ENCODE data around the gene CCT5.

The CCT5 gene

DNA sequence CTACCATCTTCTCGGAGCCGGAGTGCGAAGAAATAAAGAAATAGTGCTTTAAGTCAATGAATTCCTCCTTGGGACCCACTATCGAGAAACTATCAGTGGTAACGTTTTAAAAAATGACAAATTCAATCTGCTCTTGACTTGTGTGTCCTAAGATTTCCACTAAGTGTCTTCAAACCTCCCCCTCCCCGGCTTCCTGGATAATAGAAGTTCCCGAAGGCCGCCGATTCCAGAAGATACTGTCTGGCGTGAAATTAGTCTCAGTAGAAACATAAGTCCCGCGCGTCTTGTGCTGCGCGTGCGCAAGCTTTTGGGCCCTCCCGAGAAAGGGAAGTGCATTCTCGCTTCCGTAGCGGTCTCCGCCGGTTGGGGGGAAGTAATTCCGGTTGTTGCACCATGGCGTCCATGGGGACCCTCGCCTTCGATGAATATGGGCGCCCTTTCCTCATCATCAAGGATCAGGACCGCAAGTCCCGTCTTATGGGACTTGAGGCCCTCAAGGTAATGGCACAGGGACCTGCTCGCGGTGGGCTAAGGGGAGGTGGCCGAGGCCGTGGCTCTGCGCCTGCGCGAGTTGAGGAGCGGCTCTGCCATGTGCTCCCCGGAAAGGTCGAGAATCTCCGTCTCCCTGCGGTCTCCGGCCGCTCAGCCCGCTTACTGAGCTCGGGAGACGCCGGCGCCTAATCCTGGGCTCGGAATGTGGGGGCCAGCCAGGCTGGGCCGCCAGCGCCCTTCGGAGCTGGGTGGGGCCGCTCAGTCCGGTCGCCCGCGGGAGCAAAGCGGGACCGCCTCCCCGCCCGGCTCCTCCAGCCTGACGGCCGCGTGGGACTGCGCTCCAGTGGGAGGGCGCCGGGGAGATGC is at the start of gene CCT5:
Gene CCT5 (plus strand): TSS at position 333 of the 858 bp plus-strand sequence. CDS start 61 bp downstream, at position 394.
- peak; percentile 97 for DNase-seq

DNA sequence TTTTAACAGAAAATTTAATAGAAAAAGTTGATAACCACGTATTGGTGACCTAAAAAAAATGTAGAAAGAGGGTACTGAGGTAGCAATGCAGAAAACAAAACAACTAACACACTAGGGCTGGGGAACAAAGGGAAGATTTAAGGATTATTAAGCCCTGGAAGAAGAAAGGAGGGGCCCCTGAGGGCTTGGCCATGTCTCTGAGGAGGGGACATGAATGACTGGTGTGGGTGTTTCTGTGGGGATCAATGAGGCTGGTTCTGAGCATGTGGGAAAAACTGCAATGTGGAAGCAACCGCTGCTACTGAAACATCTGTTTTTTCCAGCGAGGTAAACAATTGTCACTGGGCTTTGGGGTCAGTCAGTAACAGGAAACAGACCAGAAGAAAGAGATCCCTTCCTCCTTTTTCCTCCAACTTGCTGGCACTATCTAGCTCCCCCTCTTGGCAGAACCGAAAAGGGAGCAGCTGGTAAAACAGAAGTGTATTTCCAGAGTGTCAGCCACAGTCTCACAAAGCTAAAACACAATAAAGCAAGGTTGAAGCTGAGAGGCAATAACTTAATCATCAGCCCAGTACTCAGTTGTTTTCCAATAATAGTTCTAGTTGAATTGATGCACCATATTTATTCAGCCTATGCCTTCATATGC is 48.7 kb upstream of the CCT5 start:
- no peak for DNase-seq

DNA sequence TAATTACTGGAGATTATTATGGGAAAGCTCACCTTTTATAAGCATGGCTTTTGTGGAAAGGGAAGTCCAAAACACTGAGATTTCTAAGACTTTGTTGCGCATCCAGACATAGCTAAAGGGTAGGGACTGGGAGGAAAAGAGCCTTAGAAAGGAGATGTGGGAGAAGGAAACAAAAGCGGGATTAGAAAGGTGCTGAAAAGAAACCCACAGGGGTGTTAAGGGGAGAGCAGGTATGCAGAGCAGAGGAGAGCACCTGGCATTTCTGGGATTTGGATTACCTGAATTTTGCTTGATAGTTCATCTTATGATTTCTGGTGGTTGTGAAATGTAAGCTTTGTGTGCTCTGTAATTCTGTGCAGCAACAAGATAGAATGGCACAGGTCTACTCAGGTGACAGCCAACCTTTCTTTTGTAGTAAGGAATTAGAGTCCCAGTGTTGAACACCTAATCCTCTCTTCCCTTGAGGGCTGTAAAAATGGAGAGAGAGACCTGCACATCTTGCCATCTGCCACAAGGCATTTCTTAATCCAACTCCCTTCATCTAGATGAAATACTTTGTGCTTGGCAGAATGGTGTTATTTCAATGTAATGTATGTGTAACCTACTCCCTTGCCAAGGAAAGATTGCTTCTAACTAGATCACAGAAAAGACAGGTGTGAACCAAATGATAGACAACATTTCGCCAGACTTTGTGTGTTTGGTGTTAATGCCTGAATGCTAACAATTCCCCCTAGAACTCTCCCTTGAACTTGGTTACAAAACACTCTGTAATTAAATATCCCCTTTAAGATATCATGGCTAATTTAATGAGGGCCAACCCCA is 47.8 kb upstream of the CCT5 start:
- peak; percentile 96 for DNase-seq

DNA sequence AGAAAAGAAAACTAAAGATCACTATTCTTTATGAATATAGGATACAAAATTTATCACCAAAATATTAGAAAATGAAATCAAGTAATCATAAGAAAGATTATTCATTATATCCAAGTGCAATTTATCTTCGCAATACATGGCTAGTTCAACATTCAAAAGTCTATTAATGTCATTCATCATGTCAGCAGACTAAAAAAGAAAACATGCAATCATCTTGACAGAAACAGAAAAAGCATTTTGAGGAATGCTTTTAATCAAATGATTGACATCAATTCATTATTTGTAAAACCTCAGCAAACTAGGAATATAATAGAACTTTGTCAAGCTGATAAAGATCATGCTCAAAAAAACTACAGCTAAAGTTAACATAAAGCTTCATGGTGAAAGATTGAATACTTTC is 41.1 kb upstream of the CCT5 start:
- DNase-seq: no peak

DNA sequence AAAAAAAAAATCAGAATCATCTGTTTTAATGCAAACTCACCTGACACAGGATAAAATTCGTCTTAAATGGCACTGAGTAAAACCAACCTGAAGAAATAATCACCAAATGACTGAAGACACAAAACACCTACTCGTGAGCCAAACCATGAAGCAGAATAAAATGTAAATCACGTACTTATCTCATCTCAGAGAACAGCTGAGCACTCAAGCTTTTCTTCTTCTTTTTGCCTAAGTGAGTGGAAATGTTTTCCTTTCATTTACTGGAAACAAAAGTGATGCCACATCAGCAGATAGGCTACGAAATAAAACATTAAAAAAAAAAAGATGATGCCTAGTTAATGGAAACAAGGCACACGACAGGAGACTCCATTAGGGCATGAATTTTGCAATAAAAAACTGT is 36.8 kb upstream of the CCT5 start:
- DNase-seq: no peak

DNA sequence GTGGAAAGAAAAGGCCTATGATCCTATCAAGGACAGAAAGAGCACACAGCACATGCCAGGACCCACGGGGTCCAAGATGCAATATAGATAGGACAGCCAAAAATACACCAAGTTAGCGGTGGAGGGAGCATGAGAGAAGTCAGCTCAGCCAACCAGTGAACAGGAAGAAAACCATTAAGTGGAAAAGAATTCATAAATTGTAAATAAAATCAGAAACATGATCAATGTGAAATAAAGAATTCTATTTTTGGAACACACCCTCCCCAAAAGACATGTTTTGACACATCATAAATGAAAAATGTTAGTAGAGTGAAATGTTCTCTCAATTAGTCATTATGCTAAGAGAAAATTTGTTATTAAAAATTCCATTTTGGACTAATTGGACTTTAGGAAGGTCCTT is 36.0 kb upstream of the CCT5 start:
- DNase-seq: no peak

DNA sequence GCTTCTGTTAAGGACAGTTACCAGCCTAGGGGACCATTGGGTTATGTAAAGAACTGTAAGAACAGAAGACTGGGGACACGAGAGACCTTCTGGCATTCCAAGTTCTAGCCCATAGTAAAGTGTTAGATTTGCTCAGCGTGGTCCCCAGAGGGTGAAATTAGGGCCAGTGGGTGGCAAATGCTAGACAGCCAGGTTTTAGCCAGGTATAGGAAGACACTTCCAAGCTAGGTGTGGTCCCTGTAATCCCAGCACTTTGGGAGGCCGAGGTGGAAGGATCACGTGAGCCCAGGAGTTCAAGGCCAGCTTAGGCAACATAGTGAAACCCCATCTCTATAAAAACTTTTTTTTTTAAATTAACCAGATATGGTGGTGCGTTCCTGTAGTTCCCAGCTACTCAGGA is 34.7 kb upstream of the CCT5 start:
- DNase-seq: no peak

DNA sequence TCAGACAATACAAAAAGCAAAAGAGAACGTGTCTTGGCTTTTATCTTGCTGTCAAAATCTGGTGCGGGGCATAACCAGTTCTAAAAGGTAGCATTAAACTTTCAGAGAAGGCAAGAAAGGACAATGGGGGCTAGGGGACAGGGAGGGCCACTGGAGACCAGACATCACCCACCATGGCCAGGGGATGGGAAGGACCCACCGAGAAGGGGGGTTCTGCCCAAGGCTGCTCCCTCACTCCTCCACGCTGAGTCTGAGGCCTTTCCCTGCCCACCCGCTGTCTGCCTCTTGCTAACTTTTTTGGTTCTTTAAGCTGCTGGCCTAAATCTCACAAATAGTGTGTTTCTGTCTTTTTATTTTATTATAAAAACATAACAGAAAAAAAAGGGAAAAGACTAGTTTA is 34.0 kb upstream of the CCT5 start:
- no peak for DNase-seq

DNA sequence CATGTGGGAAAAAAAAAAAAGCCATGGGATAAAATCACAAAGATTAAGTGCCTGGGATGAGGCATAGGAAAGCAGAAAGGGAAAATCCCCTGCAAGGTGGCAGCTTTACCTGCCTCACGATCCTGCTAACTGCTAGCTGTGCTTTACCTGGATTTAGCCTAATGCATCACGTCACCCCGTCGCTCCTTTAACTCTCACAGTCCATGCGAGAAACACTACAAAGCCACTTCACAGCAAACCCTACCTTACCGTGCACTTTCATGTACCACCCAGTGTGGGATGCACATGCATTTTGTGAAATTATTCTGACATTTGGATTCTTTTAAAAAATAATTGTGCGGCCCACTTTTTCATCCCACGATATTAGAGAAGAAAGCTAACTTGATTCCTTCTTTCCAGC is 31.4 kb upstream of the CCT5 start:
- DNase-seq: no peak

DNA sequence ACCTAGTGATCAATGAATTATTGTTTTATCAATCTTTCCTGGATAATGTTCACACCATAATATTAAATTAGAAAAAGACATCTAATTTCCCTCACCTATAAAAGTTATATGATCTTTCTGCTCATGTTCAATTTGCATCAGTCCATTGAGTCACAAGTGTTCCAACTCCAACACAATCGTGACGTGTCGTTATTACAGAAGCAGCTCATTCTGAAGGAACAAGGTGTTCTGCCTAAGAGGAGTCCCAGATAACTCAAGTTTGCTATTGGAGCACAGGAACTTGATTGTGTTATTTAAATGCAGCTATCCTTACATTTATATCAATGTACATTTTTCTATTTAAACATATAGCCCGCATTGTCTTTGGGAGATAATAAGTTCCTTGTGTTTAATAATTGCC is 31.0 kb upstream of the CCT5 start:
- DNase-seq: no peak

DNA sequence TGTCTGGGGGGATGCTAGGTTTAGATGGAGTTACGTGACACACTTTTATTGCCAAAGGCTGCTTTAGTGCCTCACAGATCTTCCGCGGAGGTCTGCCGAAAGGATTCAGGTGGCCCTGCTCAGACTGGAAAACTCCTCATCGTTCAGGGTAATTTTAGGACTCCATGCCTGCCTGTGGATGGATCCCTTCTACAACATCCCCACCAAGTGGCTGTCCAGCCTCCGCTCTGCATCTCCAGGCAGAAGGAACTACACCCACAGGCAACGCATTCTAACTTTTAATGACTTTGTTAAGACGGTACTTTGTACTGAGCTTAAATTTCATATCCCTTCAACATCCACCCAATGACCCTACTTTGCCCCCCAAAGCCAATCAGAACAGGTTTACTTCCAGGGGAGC is 29.8 kb upstream of the CCT5 start:
- no peak for DNase-seq

DNA sequence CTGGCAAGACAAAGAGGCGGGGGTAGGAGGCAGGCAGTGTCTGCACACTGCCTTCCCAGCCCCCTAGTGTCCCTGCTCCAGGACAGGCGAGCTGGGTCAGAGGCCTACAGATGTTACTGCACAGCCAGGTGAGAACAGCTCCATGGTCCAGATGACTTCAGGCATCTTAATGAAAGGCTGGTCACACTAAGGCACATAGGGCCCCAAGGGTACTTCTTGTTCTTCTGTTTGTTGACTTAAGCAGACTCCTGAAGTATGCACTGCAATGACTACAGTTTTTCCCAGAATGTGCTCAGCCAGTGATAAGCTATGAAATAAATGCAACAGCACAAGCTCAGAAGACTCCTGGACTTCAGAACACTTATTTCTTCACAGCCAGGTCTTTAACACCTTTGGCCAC is 27.8 kb upstream of the CCT5 start:
- DNase-seq: no peak

DNA sequence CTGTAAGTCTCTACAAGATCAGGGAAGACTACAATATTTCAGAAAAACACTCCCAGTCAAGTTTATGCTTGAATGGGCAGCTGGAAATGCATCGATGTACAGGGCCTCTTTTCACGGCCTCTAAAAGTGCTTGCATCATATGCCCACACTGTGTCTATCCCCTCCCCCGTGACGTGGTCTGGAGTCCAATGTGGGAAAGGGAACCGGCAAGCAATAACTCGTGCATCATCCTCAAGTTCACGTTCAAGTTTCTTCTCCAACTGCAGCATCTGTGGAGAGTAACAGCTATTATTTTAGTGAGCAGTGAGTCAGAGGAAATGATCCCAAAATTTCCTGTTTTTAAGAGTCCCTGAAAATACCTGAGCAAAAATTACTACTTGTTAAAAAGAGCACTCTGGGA is 22.7 kb upstream of the CCT5 start:
- no peak for DNase-seq

DNA sequence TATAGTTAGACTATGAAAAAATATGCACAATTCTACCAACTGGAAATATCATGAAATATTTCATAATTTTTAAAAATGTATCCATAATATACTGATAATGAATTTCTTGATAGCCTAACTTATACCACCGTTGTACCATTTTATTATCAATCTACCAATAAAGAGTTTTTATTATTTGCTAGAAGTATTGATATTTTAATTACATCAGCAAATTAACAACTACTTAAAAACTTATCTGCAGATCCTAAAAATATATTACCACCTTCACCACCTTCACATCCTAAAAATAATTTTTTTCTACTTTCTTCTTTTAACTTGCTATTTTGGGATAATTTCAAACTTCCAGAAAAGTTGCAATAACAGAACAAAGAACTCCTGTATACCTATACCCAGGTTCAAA is 21.8 kb upstream of the CCT5 start:
- DNase-seq: no peak

DNA sequence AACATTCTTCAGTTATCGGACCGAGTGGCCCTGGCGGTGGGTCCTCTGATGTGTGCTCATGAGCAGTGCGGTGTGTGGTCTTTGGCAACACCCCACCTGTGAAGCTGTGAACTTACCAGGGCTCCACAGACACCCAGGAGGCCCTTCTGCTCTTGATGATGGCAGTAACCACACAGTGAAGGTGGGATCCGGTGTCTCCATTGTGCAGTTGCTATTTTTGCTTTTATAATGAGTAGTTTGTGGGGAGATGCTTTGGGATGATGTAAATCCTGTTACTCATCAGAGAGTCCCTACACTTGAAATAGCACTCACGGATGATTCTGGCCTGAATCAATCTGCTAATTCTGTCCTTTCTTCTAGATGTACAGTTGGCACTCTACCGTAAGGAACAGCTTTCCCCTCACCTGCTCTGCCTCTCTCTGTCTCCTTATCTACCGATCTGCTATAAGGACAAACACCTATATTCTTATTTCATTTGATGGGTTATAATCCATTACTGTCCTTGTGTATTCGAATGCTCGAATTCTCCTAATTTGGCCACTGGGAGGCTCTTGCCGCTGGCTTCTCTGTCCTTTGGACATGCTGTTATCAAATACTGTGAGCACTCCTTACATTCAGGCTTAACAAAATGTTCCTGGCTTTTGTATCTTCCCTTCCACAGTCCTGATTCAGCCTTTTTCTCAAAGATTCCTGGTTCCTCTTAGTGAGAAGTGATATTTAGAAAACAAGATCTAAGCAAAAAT is 20.6 kb upstream of the CCT5 start:
- DNase-seq: no peak

DNA sequence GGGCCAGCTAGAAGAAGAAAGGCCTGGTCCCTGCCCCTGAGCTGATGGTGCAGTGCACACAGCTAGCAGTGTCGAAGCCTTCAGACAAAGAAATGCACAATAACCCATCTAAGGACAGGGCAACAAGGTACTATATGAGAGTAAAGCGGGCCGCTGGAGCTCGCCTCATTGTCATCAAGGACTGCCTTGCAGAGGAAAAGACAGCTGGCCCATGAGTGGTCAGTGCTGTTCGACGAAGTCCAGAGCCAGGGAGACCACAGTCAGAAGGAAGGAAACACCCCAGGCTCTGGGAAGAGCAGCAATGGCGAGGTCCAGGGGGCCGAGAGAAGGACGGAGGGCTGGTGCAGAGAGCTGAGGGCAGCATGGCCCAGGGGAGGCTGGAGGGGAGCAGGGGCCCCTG is 17.7 kb upstream of the CCT5 start:
- DNase-seq: no peak

DNA sequence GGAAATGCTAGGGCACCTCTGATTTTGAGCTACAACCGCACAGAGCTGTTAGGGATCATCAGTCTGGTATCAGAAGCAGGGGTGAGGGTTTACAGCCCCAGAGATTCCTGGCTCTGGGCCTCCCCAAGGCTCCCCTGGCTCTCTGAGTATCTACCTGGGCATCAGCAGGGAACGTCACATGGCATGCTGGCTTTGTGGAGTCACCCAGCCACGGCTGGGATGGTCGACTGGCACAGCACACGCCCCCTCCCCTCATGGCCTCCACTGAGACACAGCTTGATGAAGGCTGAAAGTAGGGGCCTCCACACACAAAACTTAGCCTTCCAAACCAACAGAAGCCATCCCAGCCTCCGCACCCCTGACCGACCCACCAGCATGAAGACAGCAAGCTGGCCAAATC is 17.1 kb upstream of the CCT5 start:
- no peak for DNase-seq

DNA sequence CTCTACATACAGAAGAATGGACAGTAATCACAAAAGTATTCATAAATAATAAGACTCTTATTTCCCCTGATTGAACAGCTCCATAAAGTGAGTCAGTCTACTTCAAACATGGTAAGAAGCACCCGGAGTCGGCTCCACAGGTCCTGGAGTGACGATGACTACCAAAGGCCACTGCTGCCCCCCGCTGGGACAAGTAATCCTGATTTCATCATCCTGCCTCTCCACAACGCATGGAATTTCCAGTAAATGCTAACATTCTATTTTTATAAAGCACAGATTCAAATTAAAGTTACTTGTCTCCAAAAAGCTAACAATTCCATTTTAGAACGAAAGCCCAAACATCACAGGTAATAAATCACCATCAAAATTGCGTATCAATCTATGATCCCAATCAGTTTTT is 16.6 kb upstream of the CCT5 start:
- peak; percentile 43 for DNase-seq

DNA sequence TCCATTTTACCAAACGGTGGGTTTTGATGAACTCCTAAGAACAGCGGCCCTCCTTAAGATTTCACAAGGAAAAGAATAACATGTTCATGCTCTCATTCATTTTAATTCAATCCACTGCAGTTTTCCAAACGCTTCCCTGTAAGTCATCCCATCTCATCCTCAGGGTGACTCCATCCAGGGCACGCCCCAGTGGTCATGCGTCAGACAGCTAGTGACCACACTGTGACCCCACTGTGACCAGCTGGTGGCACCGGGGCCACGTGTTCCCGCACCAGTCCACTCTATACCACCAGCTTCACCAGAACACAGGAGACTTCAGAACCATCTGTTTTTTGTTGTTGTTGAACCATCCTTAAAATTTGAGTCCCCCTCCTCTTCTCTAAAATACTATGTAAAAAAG is 14.7 kb upstream of the CCT5 start:
- no peak for DNase-seq

DNA sequence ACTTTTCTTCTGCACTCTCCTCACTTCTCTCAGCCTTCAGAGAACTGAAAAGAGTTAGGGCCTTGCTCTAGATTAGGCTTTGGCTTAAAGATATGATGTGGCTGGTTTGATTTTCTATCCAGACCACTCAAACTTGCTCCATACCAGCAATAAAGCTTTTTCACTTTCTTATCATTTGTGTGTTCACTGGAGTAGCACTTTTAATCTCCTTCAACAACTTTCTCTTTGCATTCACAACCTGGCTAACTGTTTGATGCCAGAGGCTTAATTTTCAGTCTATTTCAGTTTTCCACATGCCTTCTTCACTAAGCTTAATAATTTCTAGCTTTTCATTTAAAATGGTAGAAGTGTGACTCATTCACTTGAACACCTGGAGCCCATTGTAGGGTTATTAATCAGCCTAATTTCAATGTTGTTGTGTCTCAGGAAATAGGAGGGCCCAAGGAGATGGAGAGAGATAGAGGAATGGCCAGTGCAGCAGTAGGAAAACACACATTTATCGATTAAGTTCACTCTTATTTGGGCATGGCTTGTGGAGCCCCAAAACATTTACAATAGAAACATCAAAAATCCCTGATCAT is 6.3 kb upstream of the CCT5 start:
- no peak for DNase-seq

DNA sequence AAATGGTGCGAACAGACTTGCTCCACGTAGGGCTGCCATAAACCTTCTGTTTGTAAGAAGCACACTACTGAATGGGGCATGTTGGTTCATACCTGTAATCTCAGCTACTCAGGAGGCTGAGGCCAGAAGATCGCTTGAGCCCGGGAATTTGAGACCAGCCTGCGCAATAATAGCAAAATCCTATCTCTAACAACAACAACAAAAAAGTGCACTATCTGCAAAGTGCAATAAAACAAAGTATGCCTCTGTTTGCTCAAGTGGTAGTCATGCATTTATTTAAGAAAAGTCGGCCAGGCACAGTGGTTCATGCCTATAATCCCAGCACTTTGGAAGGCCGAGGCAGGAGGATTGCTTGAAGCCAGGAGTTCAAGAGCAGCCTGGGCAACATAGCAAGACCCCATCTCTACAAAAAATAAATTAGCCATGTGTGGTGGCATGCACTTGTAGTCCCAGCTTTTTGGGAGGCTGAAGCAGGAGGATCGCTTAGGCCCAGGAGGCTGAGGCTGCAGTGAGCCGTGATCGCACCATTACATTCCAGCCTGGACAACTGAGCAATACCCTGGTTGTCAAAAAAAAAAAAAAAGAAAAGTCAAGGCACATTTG is 5.6 kb upstream of the CCT5 start:
- no peak for DNase-seq

DNA sequence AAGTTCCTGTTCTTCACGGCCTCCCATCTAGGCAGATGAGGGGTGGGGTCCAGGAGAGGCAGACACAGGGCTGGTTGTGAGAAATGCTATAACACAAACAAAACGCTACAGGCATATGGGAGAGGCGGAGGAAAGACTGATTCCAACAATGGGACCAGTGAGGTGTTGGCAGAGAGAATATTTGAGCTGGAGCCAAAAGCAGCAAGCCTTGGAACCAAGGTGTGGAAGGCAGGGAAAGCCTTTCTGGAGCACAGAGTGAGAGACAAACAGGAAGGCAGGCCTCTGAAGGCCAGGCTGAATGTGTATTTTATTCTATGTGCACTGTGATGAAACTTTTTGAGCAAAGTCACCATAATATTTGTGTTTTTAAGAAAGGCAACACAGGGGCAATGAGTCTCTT is 3.3 kb upstream of the CCT5 start:
- DNase-seq: no peak
